ENCODE results near the gene RNF227. TPM values are rescaled to one million over a fixed set of nuclear protein-coding genes. Genes with fewer than 3 reads are reported as not detected.

The RNF227 gene
- total RNA-seq, 1 experiment from 2014 or later = 2.0 TPM

DNA sequence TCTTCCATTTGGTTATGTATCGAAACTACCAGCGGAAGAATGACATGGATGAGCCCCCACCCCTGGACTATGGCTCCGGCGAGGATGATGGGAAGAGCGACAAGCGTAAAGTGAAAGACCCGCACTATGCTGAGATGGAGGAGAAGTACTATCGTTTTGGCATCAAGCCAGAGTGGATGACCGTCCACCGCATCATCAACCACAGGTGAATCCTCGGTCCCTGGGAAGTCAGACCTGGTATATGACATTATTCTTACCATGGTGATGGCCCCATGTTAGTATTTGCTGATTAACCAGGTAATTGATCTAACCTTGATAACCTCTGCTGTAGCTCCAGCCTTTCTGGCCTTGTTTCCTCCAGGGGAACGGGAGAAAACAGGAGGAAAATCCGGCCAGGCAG lies 19.0 kb downstream of the RNF227 start:
- DNase-seq (ENCODE audit: low read depth) = no peak
- in situ Hi-C loops (cut with HindIII; ENCODE audit: low pct_unique_long_range_greater_than_20kb, low sequenced_read_pairs) = no loop called here

DNA sequence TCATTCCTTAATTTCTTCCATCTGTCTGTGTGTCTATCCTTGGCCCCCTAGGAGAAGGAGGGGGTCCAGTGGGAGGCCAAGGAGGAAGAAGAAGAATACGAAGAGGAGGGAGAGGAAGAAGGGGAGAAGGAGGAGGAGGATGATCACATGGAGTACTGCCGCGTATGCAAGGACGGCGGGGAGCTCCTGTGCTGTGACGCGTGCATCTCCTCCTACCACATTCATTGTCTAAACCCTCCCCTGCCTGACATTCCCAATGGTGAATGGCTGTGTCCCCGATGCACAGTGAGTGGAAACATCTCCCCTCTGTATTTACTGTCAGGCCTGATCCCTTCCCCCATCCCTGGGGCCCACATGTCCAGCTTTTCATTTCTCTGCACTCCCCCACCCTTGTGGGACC lies 21.2 kb downstream of the RNF227 start:
- no peak for DNase-seq (ENCODE audit: low read depth)
- in situ Hi-C loops (cut with HindIII; ENCODE audit: low pct_unique_long_range_greater_than_20kb, low sequenced_read_pairs) = no loop called here

DNA sequence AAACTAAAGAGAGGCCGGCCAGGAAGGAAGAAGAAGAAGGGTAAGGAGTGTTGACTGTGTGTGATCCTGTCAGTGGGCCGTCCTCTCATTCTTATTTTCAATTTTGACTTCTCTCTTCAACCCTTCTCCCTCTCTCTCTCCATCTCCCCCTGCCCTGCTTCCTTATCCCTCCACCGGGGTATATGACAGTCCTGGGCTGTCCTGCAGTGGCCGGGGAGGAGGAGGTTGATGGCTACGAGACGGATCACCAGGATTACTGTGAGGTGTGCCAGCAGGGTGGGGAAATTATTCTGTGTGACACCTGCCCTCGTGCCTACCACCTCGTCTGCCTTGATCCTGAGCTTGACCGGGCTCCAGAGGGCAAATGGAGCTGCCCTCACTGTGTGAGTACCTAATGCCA lies 21.9 kb downstream of the RNF227 start:
- in situ Hi-C loops (cut with HindIII; ENCODE audit: low pct_unique_long_range_greater_than_20kb, low sequenced_read_pairs) = no loop called here
- DNase-seq (ENCODE audit: low read depth) = no peak

DNA sequence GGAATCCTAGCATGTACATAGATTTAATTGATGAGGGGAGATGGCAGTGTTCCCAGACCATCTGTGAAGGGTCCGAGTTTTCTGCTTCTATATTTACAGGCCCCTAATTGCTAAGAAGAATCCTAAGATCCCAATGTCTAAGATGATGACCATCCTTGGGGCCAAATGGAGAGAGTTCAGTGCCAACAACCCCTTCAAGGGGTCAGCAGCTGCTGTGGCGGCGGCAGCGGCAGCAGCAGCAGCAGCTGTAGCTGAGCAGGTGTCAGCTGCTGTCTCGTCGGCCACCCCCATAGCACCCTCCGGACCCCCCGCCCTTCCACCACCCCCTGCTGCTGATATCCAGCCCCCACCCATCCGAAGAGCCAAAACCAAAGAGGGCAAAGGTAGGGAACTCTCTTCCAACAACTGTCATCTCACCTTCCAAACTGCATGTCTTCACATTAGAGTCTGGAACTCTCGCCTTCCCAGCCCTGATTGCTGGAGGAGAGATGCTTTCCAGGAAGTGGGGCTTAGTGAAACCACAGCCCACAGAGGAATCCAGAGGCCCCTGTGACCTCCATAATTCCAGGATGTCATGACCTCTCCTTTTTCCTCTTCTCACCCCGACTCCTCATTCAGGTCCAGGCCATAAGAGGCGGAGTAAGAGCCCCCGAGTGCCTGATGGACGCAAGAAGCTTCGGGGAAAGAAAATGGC lies 22.8 kb downstream of the RNF227 start:
- no peak for DNase-seq (ENCODE audit: low read depth)
- in situ Hi-C loops (cut with HindIII; ENCODE audit: low pct_unique_long_range_greater_than_20kb, low sequenced_read_pairs) = no loop called here

DNA sequence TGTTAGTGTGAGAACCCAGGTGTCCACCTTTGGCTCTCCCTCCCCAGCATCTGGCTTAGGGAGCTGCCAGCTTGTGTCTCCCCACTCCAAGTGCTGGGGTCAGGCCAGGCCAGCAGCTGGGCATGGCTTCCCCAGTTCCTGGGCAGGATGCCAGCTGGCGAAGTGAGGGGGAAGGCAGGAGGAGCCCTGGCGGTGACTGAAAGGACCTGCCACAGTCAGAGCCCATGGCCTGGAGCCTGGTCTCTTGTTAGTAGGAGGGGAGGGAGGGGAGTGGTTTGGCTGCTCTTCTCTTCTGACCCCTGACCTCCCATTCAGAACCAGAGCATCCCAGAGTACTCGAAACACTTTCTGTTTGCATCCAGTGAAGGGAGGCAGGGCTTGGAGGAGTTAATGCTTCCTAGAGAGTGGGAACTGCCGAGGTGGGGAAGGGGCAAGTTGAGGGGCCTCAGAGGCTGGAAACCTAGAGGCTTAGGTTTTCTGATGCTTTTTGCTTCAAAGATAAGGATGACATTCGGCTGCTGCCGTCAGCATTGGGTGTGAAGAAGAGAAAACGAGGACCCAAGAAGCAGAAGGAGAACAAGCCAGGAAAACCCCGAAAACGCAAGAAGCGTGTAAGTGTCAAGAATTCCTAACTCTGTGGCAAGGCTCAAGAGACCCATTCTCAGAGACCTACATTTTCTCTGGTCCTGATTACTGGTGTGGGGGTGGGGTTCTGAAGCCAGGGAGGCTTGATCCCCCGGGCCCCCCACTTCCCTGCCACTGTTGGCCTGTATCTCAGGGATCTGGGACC lies 26.7 kb downstream of the RNF227 start:
- in situ Hi-C loops (cut with HindIII; ENCODE audit: low pct_unique_long_range_greater_than_20kb, low sequenced_read_pairs) = no loop called here
- DNase-seq (ENCODE audit: low read depth) = peak; percentile 80

DNA sequence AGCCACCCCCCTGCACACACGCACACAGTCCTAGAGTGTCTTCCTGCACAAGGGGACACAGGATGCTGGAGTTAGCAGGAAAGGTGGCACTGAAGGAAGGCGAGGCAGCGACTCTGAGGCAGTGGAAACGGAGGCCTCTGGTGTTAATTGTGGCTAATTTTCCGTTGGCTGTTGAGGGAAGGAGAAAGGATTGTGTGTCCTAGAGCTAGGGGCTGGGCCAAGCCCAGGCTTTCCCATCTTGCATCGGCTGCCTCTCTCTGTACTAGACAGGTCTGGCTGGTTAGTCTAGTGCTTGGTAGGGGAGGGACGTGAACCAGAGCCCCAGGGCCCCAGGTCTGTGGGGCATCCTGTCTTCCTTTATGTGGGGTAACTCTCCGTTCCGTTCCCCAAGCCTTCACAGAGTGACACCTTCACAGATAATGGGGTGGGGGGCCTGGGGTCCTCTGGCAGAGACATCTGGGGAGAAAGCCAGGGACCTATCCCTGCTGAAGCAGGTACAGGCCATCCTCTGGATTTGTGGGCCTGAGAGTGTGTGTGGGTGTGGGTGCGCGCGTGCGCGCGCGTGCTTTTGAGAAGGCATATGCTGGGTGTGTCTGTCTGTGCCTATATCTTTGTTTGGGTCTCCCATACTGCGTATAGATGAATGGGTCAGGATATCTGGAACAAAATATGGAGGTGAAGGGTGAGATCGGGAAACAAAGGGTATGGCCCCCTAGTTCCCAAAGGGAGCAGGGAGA lies 27.7 kb downstream of the RNF227 start, which contains the start of gene CHD3:
CHD3 (plus strand) TSS at position 606 of the 737 bp plus-strand sequence. CDS start 212 bp downstream, outside the sequence.
- in situ Hi-C loops (cut with HindIII; ENCODE audit: low pct_unique_long_range_greater_than_20kb, low sequenced_read_pairs) = no loop called here
- no peak for DNase-seq (ENCODE audit: low read depth)

DNA sequence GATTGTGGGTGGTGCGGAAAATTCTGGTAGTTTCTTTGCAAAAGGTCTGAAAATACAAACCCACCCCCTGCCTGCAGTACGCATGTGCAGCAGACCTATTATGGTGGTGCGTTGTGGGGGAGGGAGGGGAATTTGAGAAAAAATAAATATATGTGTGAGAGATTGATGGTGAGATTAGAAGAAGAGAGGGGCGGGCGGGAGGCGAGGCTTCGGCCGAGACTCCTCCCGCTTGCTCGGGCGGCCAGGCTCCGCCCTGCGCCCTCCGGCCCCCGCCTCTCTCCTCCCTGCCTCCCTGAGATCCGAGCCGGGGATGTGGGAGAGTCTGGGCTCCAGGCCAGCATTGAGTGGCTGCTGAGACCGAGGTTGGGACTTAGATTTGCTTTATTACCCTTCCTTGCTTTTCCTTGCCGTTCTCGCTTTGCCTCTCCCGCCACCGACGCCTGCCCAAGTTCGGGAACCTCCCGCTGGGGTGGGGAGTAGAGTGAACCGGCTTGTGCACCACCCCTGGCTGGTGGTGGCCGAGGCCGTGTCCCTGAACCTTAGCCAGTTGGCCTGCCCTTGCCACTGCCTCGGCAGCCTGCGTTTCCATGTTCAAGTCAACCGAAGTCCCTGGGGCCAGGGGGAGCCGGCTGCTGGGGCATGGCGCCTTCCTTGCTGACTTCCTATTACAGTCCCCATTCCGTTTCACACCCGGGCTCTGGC lies 28.5 kb downstream of the RNF227 start:
- peak; percentile 97 for DNase-seq (ENCODE audit: low read depth)
- in situ Hi-C loops (cut with HindIII; ENCODE audit: low pct_unique_long_range_greater_than_20kb, low sequenced_read_pairs) = no loop called here

DNA sequence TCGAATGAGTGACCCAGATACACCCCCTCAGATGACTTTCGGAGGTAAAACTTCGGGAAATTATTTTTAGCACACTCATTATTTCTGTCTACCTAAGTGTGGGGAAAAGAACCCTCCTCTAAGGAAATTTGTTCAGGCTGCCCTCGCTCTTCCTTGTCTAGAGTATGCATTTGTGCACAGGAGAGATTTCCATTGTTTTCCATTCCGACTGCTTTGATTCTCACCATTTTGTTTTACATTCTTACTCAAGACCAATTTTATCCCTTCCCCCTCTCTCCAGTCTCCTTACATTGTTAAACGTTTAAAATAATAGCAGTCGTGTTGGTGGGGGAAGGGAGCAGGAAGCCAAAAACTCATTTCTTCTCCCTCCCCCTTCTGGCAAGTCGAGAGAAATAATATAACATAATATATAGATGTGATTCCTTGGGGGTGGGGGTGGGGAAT lies 29.0 kb downstream of the RNF227 start:
- in situ Hi-C loops (cut with HindIII; ENCODE audit: low pct_unique_long_range_greater_than_20kb, low sequenced_read_pairs) = no loop called here
- no peak for DNase-seq (ENCODE audit: low read depth)

DNA sequence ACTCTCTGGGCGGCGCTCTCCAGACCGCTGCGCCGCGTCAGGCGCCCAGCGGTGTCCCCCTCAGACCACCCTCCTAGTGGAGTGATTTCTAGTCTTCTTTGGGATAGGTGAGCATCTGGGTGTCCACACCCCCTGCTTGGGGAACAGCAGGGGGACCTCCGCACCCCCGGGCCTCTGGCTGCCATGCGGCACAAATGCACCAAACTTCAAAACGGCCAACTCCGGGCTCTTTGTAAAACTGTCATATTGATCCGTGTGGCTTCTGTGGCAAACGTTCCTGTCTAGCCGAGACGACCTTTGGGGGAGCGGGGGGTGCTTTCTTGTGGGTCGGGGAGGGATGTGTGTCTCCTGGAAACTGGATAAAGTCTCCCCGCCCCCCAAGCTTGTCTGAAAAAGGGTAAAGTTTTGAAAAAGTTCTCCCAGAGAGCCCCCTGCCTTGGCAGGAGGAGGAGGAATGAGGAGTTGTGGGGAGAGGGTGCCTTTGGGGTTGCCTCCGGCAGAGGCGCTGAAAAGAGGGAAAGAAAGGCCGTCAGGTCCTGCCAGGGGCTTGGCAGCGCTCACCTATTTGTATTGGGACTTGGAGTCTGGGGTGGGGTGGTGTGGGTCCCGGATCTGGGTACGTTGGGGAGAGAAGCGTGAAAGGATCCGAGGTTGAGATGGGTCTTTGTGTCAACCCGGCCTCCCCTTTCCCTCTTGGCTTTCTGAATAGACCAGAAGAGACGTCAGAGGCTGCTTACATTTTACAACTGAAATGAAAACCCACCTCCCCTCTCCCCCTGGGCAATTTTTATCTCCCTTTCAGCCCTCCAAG lies 29.7 kb downstream of the RNF227 start:
- DNase-seq (ENCODE audit: low read depth) = peak; percentile 18
- in situ Hi-C loops (cut with HindIII; ENCODE audit: low pct_unique_long_range_greater_than_20kb, low sequenced_read_pairs) = no loop called here

DNA sequence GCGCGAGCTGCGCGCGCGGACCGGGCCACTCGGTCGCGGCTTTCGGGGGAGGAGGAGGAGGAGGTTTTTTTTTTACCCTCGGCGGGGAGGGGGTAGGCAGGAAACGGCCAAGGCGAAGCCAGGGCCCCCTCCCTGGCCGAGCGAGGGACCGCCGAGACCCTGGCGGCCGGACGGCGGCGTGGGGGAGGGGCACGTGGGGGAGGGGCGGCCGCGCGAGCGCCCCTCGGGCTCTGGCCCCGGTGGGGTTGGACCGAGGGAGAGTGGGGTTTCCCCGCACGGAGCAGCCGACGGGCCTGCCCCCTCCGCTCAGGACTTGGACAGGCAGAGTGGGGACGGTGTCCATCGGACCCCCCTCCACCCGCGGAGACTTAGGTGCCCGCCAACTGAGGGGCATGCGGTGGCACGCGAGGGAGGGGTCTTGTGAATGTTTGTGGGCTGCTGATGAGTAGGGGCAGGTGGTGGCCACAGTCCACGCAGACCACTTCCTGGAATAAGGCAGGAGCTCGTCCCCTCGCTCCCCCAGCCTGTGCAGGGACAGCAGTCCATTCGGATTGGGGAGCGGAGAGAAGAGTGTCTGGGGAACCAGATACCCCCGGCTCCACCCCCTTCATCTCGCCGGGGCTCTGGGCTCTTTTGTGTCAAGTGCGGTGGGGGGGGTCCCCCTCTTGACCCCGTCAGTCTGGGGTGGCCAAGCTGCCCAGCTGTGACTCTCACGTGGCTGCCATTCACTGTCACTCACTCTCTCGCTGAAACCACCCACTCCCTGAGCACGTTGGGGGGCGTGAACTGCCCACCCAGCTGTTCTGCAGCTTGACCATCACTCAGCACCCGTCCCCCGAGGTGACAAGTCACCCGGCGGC lies 30.5 kb downstream of the RNF227 start:
- in situ Hi-C loops (cut with HindIII; ENCODE audit: low pct_unique_long_range_greater_than_20kb, low sequenced_read_pairs) = no loop called here
- DNase-seq (ENCODE audit: low read depth) = peak; percentile 70

DNA sequence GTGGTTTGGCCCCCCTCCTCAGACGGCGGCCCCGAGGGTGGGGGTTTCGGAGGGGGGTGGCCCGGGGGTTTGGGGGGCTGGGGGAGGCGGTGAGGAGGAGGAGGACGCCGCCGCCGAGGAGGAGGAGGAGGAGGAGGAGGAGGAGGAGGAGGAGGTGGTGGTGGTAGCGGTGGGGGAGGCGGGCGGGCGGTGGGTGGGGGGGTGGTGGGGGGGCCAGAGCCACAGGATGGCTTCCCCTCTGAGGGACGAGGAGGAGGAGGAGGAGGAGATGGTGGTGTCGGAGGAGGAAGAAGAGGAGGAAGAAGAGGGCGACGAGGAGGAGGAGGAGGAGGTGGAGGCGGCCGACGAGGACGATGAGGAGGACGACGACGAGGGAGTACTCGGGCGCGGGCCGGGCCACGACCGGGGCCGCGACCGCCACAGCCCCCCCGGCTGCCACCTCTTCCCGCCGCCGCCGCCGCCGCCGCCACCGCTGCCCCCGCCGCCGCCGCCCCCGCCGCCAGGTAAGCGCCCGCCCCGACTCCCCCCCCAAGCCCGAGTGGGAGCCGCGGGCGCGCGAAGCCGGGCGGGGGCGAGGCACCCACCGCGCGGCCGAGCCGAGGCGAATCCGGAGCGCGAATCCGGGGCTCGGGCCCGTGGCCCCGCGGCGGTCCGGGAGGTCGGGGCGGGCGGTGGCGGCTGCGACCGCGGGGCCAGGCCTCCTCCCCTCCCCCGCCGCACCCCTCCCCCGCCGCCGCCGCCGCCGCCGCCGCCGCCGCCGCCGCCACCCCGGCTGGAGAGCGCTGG lies 31.3 kb downstream of the RNF227 start:
- DNase-seq (ENCODE audit: low read depth) = no peak
- in situ Hi-C loops (cut with HindIII; ENCODE audit: low pct_unique_long_range_greater_than_20kb, low sequenced_read_pairs) = no loop called here

DNA sequence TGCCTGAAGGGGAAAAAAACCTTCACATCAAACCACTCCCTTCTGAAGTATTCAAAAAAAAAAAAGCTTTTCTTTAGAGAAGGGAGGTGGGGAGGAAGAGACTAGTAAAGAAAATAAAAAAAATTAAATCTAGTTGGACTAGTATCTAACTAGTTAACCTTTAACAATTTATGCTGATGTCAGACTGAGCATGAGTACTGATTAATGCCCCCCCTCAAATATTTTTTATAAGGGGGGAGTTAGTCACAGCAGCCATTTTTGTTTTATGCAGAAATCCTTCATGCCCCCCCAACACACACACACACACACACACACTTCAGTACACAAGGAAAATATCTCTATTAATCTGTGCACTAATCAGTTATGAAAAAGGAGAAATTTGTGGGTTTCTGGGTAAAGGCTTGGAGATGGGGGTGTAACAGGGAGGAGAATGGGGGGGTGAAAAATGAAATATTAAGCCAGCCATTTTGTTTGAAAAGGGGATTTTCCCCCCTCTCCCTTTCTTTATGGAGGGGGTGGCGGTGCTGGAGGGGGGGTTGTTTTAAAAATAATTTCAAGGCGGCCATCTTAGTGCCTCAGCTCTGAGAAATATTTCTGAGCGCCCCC lies 32.2 kb downstream of the RNF227 start:
- in situ Hi-C loops (cut with HindIII; ENCODE audit: low pct_unique_long_range_greater_than_20kb, low sequenced_read_pairs) = no loop called here
- DNase-seq (ENCODE audit: low read depth) = peak; percentile 67

DNA sequence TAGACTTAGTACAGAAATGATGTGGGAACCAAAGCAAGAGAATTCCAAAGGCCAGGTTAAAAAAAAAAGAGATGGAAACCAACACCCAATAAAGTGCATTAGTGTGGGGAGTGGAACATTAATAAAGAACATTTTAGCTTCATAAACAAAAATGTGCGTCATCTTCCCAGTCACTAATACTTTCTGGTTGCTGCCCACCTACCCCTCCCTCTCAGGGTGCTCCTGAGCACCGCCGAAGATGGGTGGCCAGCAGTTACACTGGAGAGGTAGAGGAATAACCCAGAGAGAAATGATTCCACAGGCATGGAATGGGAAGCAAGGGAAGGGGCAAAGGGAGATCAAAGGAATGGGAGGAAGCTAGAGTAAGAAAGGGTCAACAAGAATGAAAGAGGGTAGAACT lies 33.5 kb downstream of the RNF227 start:
- in situ Hi-C loops (cut with HindIII; ENCODE audit: low pct_unique_long_range_greater_than_20kb, low sequenced_read_pairs) = no loop called here

DNA sequence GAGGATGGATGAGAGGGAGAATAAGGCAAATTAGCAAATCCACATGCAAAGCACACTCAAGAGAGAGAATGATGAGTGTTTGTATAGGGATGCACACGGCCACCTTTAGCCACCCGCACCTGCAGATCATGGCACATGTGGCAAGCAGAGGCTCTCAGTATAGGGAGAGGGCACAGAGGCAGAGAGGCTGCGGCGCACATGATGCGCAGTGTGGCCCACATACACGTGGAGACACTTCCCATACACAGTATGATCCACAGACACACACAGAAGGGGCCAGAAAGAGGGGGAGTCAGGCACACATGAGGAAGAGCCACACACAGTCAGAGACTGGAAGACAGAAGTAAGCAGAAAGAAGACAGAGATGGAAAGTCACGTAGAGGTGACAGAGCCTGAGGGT lies 34.0 kb downstream of the RNF227 start:
- no peak for DNase-seq (ENCODE audit: low read depth)
- in situ Hi-C loops (cut with HindIII; ENCODE audit: low pct_unique_long_range_greater_than_20kb, low sequenced_read_pairs) = no loop called here

More for the DNA sequence above, 33.5 kb downstream of the RNF227 start:
- no peak for DNase-seq (ENCODE audit: low read depth)

DNA sequence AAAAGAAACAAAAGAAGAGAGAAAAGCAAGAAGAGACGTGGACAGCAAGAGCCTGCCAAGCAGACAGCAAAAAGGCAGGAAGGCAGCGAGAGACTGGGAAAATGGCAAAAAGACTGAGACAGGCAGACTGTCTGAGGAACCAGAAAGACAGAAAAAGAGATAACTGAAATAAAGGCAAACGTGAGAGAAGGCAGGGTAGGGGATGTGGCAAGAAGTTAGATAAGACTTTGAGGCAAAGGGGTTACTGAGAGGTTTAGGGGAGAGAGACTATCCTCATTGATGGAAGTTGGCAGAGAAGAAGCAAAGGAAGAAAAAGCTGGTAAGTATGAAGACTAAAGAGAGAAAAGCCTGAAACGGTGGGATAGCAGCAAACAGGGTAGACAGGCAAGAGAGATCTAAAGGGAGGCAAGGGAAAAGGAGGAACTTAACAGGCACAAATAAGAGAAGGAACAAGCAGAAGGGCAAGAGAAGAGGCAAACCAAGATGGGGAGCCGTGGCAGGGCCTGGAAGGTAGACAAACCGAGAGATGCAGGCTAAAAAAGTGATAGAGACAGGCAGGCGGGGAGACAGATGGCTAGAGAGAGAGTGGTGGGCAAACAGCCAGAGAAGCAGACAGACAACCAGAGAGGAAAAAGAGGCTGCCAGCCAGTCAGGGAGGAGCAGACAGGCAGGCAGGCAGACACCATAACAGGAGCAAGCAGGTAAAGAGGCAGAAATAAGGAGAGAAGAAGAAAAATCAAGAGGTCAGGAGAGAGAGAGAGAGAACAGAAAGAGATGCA lies 34.6 kb downstream of the RNF227 start:
- in situ Hi-C loops (cut with HindIII; ENCODE audit: low pct_unique_long_range_greater_than_20kb, low sequenced_read_pairs) = no loop called here
- no peak for DNase-seq (ENCODE audit: low read depth)
